HG02798 (cell line): Measurements from ENCODE around the gene DNASE1L2.

Experiments used
- ATAC-seq: cut with Tn5 transposase; IDR thresholded peaks from one replicate; pipeline ENCODE4 v1.9.1; 2021; ENCODE audit warnings: mild to moderate bottlenecking; ENCODE audit not compliant: unreplicated experiment, poor library complexity

The DNASE1L2 gene

GRCh38 chr16:2236337-2237101 is at the start of gene DNASE1L2:
Gene DNASE1L2, plus strand, starts transcription at chr16:2236444. Its CDS starts 373 bp downstream, at chr16:2236817.
- no peak for ATAC-seq

- ATAC-seq = no peak
Observed at GRCh38 chr16:2186505-2186904, 49.7 kb upstream of the DNASE1L2 start.

- no peak for ATAC-seq
Observed at GRCh38 chr16:2187212-2187611, 49.0 kb upstream of the DNASE1L2 start.

- no peak for ATAC-seq
Observed at GRCh38 chr16:2188395-2188794, 47.8 kb upstream of the DNASE1L2 start.

GRCh38 chr16:2189252-2189893 is 46.9 kb upstream of the DNASE1L2 start:
- no peak for ATAC-seq

GRCh38 chr16:2190002-2190658 is 46.1 kb upstream of the DNASE1L2 start:
- no peak for ATAC-seq

GRCh38 chr16:2190659-2191445 is 45.4 kb upstream of the DNASE1L2 start:
- ATAC-seq = no peak

GRCh38 chr16:2191446-2191706 is 44.9 kb upstream of the DNASE1L2 start:
- no peak for ATAC-seq

GRCh38 chr16:2194166-2194834 is 41.9 kb upstream of the DNASE1L2 start:
- ATAC-seq = no peak

- no peak for ATAC-seq
Observed at GRCh38 chr16:2194852-2195321, 41.4 kb upstream of the DNASE1L2 start.

- ATAC-seq = no peak
Observed at GRCh38 chr16:2195322-2196161, 40.7 kb upstream of the DNASE1L2 start.

GRCh38 chr16:2196162-2196980 is 39.9 kb upstream of the DNASE1L2 start, which contains the start of gene CASKIN1:
Gene CASKIN1, minus strand, starts transcription at chr16:2196605. Its CDS starts 173 bp downstream, at chr16:2196432.
- ATAC-seq = no peak

GRCh38 chr16:2196981-2197511 is 39.2 kb upstream of the DNASE1L2 start:
- ATAC-seq = no peak

- no peak for ATAC-seq
Observed at GRCh38 chr16:2197765-2198164, 38.5 kb upstream of the DNASE1L2 start.

GRCh38 chr16:2198283-2198682 is 38.0 kb upstream of the DNASE1L2 start:
- no peak for ATAC-seq

GRCh38 chr16:2199095-2199494 is 37.1 kb upstream of the DNASE1L2 start:
- ATAC-seq = no peak

GRCh38 chr16:2199621-2200139 is 36.6 kb upstream of the DNASE1L2 start:
- no peak for ATAC-seq

- ATAC-seq = no peak
Observed at GRCh38 chr16:2200313-2200712, 35.9 kb upstream of the DNASE1L2 start.
